HG02884 (cell line): ENCODE results near the gene FAM13A.
"Not testable (repeated sequence)": the region's sequence is repeated elsewhere in the genome, so short reads cannot be mapped to it uniquely, and the experiment has no call there.

ENCODE experiments used
- ATAC-seq: cut with Tn5 transposase; IDR thresholded peaks from one replicate; pipeline ENCODE4 v1.9.1; 2021; ENCODE audit warnings: mild to moderate bottlenecking, moderate library complexity; ENCODE audit not compliant: unreplicated experiment

FAM13A gene

DNA sequence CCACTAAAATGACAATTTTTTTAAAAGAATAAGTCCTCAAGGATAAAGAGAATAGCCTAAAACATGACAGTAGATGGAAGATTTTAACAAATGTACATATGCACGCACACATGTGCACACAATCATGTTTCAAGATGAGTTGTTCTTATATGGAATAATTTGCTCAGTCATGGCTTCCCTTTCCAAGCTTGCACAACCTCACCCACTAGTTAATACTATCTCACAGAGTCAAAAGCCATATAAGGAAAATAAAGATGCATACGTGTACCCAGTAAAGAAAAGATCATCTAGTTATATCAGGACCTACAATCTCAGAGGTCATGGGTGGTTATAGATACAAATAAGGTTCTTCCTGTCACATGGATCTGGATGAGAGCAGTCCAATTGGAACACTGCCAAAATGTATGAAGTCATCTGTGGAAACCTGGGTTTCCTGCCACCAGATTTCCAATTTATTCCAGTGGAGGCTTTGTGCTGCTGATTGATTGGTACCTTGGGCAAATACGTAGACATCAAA, 56.1 kb downstream of the FAM13A start:
- ATAC-seq, result no peak

DNA sequence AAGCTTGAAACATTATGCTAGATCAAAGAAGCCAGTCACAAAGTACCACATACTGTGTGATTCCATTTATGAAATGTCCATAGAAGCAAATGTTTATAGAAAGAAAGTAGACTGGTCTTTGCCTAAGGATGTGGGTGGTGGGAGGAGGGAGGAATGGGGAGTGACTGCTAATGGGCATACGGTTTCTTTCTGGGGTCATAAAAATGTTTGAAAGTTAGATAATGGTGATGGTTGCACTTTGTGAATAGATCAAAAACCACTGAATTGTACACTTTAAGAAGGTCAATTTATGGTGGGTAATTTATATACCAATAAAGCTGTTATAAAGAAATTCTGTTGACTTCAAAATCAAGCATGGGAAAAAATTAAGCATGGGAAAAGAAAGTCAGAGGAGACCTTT, 56.6 kb downstream of the FAM13A start:
- no peak for ATAC-seq

DNA sequence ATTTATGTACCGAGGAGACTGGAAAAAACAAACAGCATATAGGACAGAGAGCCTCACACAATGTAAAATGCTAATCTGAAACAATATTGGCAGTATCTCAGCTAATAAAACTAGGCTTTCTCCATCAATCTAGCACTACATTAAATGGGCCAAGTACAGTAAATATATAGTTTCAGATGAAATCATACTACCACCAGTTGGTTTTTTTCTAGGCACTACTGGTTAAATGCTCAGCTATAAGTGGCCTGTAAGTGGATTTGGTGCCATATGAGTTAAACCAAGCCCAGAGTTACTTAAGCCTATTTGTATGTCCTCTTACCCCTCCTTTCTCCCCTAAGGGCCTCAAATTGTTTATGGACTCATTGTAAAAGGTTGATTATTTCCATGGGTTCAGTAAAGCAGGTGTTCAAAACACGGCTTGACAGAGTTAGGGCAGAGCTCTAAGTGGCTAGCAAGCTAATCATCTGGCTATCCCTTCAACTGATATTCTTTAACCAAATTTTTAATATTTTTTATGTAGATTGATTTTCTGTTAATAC, 57.5 kb downstream of the FAM13A start:
- ATAC-seq, result no peak

DNA sequence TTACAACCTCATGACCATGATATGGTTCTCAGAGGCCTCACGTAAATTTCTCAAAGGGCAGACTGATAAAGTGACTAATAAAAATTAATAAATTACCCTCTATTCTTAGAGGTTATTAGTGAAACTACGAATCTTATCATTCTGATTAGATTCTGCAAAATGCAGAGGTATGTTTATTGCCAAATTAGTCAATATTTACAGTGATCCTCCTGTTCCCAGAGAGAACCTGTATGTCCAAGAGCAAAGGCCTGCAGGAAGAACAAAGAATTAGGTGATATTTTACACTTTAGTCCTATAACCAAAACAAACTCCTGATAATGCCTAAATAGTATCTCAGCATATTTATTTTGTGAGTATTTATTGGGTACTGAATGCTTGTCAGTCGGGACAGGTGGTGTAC, 58.1 kb downstream of the FAM13A start:
- no peak for ATAC-seq

DNA sequence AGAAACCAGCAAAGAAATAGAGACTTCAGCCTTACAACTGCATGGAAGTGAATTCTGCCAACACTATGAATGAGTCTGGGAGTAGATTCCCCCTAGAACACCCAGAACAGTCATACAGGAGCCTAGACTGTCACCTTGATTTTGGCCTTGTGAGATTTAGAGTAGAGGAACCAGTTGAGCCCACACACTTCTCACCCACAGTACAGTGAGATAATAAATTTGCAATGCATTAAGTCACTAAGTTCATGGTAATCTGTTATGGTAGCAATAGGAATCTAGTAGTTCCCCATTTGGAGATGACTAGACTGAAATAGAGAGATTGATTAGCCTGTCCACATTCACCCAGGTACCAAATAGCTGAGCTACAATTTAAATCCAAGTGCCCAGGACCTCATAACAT, 59.0 kb downstream of the FAM13A start:
- ATAC-seq, result no peak

DNA sequence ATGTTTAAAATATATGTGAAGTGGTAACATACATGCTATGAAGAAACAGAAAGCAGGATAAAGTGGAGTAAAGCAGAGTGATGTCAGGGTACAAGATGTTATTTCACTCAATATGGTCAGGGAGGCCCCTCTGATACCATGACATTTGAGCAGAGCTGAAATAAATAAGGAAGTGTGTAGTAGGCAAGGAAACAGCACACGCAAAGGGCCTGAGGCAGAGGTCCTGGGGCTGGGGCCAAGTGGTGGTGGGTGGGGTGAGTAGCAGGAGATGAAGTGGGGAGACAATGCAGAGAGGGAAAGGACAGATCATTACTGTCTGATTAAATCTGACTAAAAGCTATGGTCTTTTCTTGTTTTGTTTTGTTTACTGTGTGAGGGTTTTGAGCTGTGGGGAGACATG, 61.1 kb downstream of the FAM13A start:
- no peak for ATAC-seq

DNA sequence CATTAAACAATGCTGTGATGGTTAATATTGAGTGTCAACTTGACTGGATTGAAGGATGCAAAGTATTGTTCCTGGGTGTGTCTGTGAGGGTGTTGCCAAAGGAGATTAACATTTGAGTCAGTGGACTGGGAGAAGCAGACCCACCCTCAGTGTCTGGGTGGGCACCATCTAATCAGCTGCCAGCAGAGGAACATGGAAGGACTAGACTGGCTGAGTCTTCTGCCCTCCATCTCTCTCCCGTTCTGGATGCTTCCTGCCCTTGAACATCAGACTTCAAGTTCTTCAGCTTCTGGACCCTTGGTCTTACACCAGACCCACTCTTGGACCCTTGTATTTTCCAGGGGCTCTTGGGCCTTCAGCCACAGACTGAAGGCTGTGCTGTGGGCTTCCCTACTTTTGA, 61.7 kb downstream of the FAM13A start:
- ATAC-seq, result not testable (repeated sequence)

DNA sequence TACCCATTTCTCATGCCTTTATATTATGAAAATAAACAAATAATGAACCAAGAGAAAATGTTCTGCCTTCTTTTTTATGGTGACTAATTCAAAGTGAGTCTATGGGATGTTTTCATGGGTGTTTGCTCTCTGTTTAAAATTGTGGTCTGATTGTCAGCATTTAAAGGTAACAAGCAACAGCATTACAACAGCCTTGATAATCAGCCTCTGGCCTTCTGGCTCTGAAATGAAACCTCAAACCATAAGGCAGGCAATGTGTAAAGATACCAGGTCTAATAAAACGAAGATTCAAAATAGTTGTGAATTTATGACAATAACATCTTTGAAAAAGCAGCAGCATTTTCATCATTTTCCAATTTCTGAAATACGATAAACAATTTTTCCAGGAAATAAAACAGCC, 63.7 kb downstream of the FAM13A start:
- no peak for ATAC-seq

DNA sequence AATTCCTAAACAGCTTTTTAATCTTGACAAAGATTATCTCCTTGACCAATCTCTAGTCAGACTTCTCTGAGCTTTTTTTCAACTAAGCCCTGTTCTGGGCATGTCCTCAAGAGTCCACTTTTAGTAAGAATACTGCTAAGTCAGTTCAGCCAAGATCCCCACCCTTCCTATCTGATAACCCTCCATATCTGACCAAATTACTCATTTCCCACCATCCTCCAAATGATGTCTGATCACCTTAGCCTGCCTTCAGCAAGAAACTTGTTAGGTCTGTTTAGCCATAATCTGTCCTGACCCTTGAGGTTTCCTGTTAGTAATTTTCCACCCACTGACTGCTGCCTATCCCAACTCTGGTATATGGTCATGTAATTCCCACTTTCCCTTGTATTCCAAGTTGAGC, 65.2 kb downstream of the FAM13A start:
- no peak for ATAC-seq

DNA sequence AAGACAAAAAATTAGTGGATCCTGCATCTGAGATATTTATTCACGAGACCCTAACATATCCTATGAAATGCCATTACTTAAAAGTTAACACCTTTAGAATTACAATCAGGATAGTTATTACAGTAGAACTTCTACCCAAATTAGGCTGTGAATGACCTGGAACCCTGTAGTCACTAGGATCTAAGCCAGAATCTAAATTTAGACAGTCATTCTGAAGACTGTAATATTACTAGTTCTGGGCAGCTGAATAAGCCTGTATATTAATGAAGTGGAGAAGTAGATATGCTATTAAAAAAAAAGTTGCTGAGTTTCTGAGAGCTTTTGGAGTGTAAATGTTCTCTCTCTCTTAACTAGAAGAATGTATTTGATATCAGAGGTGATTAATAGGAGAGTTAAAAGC, 67.0 kb downstream of the FAM13A start:
- ATAC-seq, result no peak

DNA sequence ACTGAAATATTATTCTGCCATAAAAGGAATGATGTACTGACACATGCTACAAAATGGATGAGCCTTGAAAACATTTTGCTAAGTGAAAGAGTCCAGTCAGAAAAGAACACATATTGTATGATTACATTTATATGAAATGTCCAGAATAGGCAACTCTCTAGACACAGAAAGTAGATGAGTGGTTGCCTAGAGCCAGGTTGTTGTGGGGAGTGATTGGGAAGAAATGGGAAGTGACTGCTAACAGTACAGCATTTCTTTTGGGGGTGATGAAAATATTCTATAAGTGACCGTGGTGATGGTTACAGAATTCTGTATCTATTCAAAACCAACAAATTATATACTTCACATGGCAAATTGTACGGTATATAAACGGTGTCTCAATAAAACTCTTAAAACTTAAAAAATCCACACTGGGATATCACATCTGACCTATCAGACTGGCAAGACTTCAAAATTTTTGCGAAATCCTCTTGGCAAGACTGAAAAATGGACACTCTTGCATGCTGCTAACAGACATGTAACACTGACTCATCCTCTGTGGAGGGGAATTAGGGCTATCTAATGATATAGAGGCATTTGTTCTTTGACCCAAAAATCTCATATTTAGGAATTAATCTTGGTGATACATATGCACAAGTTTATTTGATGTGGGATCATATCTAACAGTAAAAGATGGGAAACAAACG, 71.8 kb downstream of the FAM13A start:
- no peak for ATAC-seq

DNA sequence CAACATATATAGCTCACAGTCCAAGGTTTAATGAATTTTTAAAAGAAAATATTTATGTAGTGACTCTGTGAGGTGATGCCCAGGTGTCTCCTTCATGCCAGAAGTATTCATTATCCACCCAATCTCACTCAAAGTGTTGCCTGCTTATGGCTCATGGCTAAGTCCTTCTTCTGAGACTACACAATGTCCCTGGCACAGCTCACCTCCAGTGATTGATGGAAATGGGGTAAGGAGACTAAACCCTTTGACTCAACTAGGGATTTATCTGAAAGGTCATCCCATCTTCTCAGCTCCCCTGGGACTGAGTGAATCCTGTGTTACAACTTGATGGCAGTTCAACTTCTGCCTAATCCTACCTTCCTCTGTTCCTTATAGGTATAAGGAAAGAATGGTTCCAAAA, 74.2 kb downstream of the FAM13A start:
- ATAC-seq, result no peak

DNA sequence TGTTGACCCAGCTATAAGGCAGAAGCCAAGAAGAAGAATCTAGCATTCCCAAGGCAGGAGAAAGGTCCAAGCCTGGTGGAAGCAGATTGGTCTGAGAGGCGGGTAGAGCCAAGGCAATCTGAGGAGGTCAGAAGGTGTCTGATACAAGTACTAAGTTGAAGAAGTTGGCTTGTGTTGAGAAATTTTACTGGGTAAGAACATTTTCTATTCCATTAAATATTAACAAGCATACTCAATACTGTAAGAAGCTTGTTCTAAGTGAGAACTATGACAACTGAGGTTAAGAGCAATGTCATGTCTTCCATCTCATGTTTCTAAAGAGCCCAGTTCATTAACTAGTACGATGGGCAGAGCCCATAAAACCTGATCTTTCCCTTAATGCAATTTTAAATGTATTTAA, 75.0 kb downstream of the FAM13A start:
- no peak for ATAC-seq

DNA sequence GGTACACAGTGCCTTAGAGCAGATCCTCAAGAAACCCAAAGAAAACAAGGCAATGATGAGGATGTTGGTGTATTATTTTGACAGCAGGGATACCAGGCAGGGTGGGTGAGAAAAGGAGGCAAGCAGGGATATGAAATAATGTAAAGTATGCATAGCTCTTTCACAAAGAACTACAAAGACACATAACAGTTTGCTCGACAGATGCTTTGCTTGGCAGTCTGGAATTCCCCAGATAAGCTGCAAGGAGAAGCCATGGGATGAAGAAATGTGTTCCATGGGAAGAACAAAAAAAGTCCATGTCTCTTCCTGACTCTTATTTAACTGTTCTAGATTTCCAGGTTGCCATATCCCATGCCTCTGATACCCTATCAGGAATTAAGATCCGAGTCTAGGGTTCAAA, 75.4 kb downstream of the FAM13A start:
- no peak for ATAC-seq

DNA sequence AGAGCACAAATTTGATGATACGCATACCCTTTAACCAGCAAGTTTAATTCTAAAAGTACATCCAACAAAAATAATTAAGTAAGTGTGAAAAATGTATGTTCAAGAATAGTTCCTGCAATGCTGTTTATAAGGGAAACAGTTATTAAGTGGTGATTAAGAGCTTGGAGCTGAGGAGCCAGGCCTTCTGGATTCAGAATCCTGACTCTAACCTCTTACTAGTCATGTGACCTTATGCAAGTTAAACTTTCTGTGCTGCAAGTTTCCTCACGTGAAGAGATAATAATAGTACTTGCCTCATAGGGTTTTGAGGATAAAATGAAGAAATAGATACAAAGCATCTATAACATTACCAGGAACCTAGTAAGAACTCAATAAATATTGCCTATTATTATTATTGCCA, 77.7 kb downstream of the FAM13A start:
- ATAC-seq, result no peak

DNA sequence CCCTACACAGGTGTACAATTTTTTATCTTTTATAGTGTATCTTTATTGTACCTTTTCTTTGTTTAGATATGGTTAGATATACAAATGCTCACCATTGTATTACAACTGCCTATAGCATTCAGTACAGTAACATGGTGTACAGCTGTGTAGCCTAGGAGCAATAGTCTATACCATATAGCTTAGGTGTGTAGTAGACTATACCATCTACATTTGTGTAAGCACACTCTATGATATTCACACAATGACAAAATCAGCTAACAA, 80.3 kb downstream of the FAM13A start:
- ATAC-seq, result no peak

DNA sequence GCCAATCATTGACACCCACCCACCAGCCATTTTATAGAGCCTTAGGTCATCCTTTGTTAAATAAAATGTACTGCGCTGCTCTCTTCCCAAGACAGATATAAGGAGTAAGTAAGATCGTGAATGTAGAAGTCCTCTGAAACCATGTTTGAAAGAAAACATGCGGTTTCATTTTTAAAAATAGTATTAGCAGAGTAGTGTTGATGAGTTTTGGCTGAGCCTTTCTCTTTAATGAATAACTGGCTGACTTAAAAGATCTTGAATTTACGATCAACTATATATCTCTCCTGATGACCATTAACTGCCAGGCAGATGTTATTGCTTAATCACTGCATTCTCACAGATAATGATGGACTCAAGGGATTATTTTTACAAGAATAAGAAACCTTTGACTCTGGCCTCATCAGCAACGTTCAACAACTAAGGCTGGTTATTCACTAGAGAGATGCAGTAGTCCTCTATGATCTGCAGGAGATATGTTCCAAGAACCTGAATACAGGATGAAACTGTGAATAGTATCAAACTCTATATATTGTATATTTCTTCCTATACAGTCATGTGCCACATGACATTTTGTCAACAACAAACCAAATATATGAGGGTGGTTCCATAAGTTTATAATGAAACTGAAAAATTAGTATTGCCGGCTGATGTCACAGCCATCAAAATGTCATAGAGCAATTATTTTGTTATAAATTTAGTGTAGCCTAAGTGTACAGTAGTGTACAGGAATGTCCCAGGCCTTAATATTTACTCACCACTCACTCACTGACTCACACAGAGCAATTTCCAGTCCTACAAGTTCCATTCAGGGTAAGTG, 80.8 kb downstream of the FAM13A start:
- no peak for ATAC-seq

DNA sequence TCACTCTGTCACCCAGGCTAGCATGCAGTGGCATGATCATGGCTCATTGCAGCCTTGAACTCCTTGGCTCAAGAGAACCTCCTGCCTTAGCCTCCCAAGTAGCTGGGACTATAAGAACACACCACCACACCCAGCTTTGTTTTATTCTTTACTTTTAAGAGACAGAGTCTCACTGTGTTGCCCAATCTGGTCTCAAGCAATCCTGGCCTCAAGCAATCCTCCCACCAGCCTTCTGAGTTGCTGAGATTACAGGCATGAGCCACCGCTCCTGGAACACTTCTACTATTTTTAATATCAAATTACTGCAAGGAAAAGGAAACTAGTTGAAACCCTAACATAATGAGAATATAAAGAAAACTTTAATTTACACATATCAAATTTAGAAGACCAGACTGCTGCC, 85.4 kb downstream of the FAM13A start:
- ATAC-seq, result no peak

DNA sequence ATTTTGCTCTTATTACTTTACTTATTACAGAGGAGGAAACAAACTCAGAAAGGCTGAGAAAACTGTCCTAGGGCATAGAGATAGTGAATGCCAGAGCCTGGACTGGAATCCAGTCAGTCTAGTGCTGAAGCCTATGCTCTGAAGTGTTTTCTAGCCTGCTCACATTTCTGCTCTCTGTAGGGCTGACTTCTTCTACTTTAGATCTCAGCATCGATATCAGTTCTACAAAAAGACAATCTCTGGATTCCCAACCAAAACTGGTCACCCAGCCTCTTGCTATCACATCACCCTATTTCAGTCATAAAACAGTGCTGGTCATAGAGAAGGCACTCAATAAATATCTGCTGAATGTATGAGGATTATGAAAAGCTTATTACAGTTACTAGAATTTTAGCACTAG, 87.2 kb downstream of the FAM13A start:
- ATAC-seq, result no peak

DNA sequence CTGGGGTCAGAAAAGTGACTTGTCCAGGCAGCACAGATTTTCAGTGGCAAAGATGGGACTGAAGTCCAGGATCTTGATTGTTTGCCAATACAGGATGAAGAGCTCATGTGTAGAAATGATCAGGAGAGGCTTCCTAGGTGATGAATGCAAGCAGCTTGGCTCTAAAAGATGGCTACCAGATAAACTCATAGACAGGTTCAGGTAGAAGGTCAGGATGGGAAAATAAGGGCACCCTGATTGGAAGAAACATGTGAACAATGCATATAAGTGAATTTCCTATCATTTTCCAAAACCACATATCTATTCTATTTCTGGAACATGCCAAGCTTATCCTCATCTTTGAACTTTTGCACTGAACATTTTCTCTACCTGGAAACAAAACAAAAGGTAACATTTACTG, 87.7 kb downstream of the FAM13A start:
- ATAC-seq, result no peak

DNA sequence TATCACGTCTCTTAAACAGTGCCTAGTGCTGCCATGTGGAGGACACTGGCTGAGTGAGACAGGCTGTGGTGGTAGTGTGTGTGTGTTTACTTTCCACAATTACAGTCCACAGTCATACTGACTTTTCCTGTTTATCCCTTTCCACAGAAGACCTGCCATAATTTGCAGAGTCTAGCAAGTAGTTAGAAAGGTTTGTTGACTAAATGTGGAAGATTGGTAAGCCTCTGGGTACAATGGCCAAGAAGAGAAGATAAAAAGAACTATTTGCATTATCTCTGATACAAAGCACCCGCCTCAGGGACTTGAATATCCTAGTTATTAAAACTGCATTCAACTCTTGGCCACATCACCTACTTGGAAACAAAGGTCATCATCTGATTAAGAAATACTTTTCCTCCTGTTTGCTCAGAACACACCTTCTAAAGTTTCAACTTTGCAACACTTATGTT, 89.1 kb downstream of the FAM13A start:
- ATAC-seq, result no peak

DNA sequence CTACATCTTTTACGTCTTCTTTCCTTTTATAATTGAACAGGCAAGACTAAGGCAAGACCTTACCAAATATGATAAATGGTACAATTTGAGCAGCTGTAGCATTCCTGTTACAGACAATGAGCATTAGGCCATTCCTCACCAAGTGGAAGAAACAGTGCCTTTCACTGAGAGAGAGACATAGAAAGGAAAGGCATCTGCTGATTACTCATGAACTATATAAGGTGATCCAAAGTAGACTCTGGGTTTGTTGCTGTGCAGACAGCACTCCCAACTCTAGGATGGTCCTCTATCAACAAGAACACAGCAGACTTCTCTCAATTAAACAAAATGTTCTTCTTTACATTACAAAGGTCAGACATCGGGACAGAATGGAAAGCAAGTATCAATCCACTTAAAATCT, 91.9 kb downstream of the FAM13A start:
- ATAC-seq, result no peak
